PC-3 (cell line): ENCODE measurements around the gene CACNA1C. TPM values are rescaled to one million over a fixed set of nuclear protein-coding genes. Genes with fewer than 3 reads are reported as not detected.

Experiments
- ATAC-seq: fragments of 200-7000 bp; cut with Tn5 transposase; 2 replicates; pipeline ENCODE4 v1.9.1; 2020; ENCODE audit warnings: mild to moderate bottlenecking, moderate library complexity
- BruUV-seq: library from RNA; stranded (reverse); fragments of 400-500 nt; replicated peaks from 2 replicates; lab custom pipeline; 2021; lab: Mats Ljungman, UMichigan
- CTCF ChIA-PET: fragments of 300-600 bp; sonication (Branson Sonifier 250); formaldehyde crosslinking; loops from one replicate; lab custom pipeline; 2022; ENCODE audit warnings: antibody characterized with exemption; lab: Charles Lee
- POLR2A ChIA-PET: fragments of 300-600 bp; sonication (Branson Sonifier 250); formaldehyde crosslinking; loops from one replicate; lab custom pipeline; 2022; ENCODE audit warnings: antibody characterized with exemption; ENCODE audit not compliant: unreplicated experiment; lab: Charles Lee
- DNase-seq: peaks from one replicate; pipeline ENCODE4 v3.0.0-alpha.2; 2015
- H2AFZ ChIP-seq: fragments of 300-600 bp; sonication (generic); 2 replicates; pipeline ENCODE4 v1.6.0; 2016; ENCODE audit warnings: antibody characterized with exemption, low read length
- H3F3A ChIP-seq: fragments of 300-600 bp; sonication (generic); one replicate; pipeline ENCODE4 v1.6.0; 2017; ENCODE audit warnings: antibody characterized with exemption, low read length, control low read depth, mild to moderate bottlenecking; ENCODE audit not compliant: unreplicated experiment
- H3K27ac ChIP-seq: fragments of 300-600 bp; sonication (generic); 2 replicates; pipeline ENCODE4 v1.5.1; 2016; ENCODE audit warnings: mild to moderate bottlenecking, low read length
- H3K27me3 ChIP-seq: fragments of 300-600 bp; sonication (generic); 2 replicates; pipeline ENCODE4 v1.6.1; 2016; ENCODE audit warnings: low read length, mixed read lengths
- H3K36me3 ChIP-seq: fragments of 300-600 bp; sonication (generic); 2 replicates; pipeline ENCODE4 v1.6.1; 2016; ENCODE audit warnings: low read depth, mixed run types, low read length, mixed read lengths
- H3K4me1 ChIP-seq: fragments of 300-600 bp; sonication (generic); 2 replicates; pipeline ENCODE4 v1.5.1; 2016; ENCODE audit warnings: low read length; ENCODE audit not compliant: insufficient read depth
- H3K4me2 ChIP-seq: fragments of 300-600 bp; sonication (generic); 2 replicates; pipeline ENCODE4 v1.6.0; 2016; ENCODE audit warnings: low read length
- H3K4me3 ChIP-seq: fragments of 300-600 bp; sonication (generic); 2 replicates; pipeline ENCODE4 v1.5.1; 2016; ENCODE audit warnings: mild to moderate bottlenecking, low read length, mixed read lengths
- H3K79me2 ChIP-seq: fragments of 300-600 bp; sonication (generic); 2 replicates; pipeline ENCODE4 v1.6.1; 2017; ENCODE audit warnings: low read length, mixed read lengths
- H3K9ac ChIP-seq: fragments of 300-600 bp; sonication (generic); 2 replicates; pipeline ENCODE4 v1.6.0; 2016; ENCODE audit warnings: mild to moderate bottlenecking, low read length
- H3K9me2 ChIP-seq: fragments of 300-600 bp; sonication (generic); replicated peaks from 2 replicates; pipeline ENCODE4 v1.6.1; 2016; ENCODE audit warnings: mixed run types, low read length, mixed read lengths
- H3K9me3 ChIP-seq: fragments of 300-600 bp; sonication (generic); 2 replicates; pipeline ENCODE4 v1.6.1; 2016; ENCODE audit warnings: low read length, mixed read lengths
- H4K20me1 ChIP-seq: fragments of 300-600 bp; sonication (generic); 2 replicates; pipeline ENCODE4 v1.6.1; 2016; ENCODE audit warnings: low read length, mixed read lengths
- CTCF ChIP-seq: fragments of 300-600 bp; sonication (generic); conservative IDR thresholded peaks from 2 replicates; pipeline ENCODE4 v1.5.1; 2017; ENCODE audit warnings: antibody characterized with exemption, low read depth, mild to moderate bottlenecking, low read length
- EZH2 ChIP-seq: fragments of 300-600 bp; sonication (generic); IDR thresholded peaks from one replicate; pipeline ENCODE4 v1.6.1; 2017; ENCODE audit warnings: antibody characterized with exemption, mild to moderate bottlenecking, low read length; ENCODE audit not compliant: unreplicated experiment
- EZH2phosphoT487 ChIP-seq: fragments of 300-600 bp; sonication (generic); IDR thresholded peaks from 2 replicates; pipeline ENCODE4 v1.6.1; 2018; ENCODE audit warnings: mild to moderate bottlenecking, antibody characterized with exemption, low read length, borderline replicate concordance
- intact Hi-C: fragments of 100-400 bp; cut with micrococcal nuclease; formaldehyde crosslinking; loops from 2 replicates; pipeline ENCODE4 v1.9.0; 2023
- total RNA-seq: library from RNA; depleted of rRNA; stranded (reverse); fragments of >200 nt; gene quantifications from 2 replicates; pipeline ENCODE4 v1.2.3, GENCODE V29; 2014

CACNA1C gene
- total RNA-seq, 1 experiment from 2014 or later, result not detected

- Histone ChIP-seq H3K36me3 (no peaks in the 10 kb centered on the region), H3K4me3 (no peak overlapping the region), H3K79me2 (no peaks in the 10 kb centered on the region), H3K9ac (no peak overlapping the region), H4K20me1 (no peaks in the 10 kb centered on the region), H3K27ac (no peak overlapping the region), H3K9me3 (no peaks in the 10 kb centered on the region), H3K4me1 (no peaks in the 10 kb centered on the region), H3K27me3 (peaks cover 30% of the 10 kb centered on the region), H2AFZ (no peak overlapping the region), H3K4me2 (no peak overlapping the region), H3K9me2 (no peaks in the 10 kb centered on the region), H3F3A (no peaks in the 10 kb centered on the region)
- POLR2A ChIA-PET, result no interaction called here
- no peak for TF ChIP-seq EZH2phosphoT487
- TF ChIP-seq EZH2, result no peak
- TF ChIP-seq CTCF, result no peak
- CTCF ChIA-PET, result no interaction called here
- BruUV-seq, result no TSS peak
- no peak for DNase-seq
- no peak for ATAC-seq
- intact Hi-C loops, result no loop called here
These were observed 485.2 kb downstream of the CACNA1C start for GRCh38 chr12:2537868-2538541.

GRCh38 chr12:2539938-2540337 lies 487.2 kb downstream of the CACNA1C start:
- DNase-seq (no peak), ATAC-seq (no peak)
- no peak overlapping the region for H3K4me3 ChIP-seq
- H3K9me3 ChIP-seq, result no peaks in the 10 kb centered on the region
- intact Hi-C loops, result no loop called here
- no peak for TF ChIP-seq EZH2phosphoT487
- no peak for TF ChIP-seq EZH2
- TF ChIP-seq CTCF, result no peak
- no peaks in the 10 kb centered on the region for H3K36me3 ChIP-seq
- H4K20me1 ChIP-seq, result no peaks in the 10 kb centered on the region
- POLR2A ChIA-PET, result no interaction called here
- no peaks in the 10 kb centered on the region for H3K9me2 ChIP-seq
- BruUV-seq, result no TSS peak
- H3K27ac ChIP-seq, result no peak overlapping the region
- no peaks in the 10 kb centered on the region for H3K79me2 ChIP-seq
- no peaks in the 10 kb centered on the region for H3F3A ChIP-seq
- H3K9ac ChIP-seq, result no peak overlapping the region
- no peak overlapping the region for H2AFZ ChIP-seq
- peaks cover 31% of the 10 kb centered on the region for H3K27me3 ChIP-seq
- H3K4me1 ChIP-seq, result no peaks in the 10 kb centered on the region
- CTCF ChIA-PET, result no interaction called here
- H3K4me2 ChIP-seq, result no peak overlapping the region

DNA sequence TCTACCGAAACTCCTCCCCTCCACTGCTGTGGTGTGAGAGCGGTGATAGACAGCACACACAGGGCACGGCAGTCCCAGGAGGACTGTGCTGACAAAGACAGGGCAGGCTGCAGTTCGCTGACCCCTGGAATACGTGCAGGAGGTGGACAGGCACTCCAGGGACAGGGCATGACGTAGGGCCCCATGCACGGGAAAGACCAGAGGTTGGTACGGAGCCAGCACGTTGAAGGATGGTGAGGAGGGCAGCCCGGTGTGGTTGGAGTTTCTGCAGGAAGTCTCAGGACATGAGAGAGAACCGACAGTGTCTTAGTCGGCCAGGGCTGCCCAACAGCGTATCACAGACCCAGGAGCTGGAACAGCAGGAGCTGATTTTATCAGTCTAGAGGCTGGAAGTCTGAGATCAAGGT lies 487.8 kb downstream of the CACNA1C start:
- no peak overlapping the region for H3K4me3 ChIP-seq
- DNase-seq (no peak), ATAC-seq (no peak)
- CTCF ChIA-PET, result no interaction called here
- no peak overlapping the region for H3K9ac ChIP-seq
- intact Hi-C loops, result no loop called here
- no peaks in the 10 kb centered on the region for H3K36me3 ChIP-seq
- no peak overlapping the region for H2AFZ ChIP-seq
- H3K79me2 ChIP-seq, result no peaks in the 10 kb centered on the region
- no peaks in the 10 kb centered on the region for H3K4me1 ChIP-seq
- no peak overlapping the region for H3K27ac ChIP-seq
- POLR2A ChIA-PET, result no interaction called here
- no peak overlapping the region for H3K4me2 ChIP-seq
- BruUV-seq, result no TSS peak
- no peaks in the 10 kb centered on the region for H3K9me3 ChIP-seq
- no peaks in the 10 kb centered on the region for H4K20me1 ChIP-seq
- H3F3A ChIP-seq, result no peaks in the 10 kb centered on the region
- TF ChIP-seq EZH2phosphoT487, result no peak
- no peak for TF ChIP-seq EZH2
- no peak for TF ChIP-seq CTCF
- H3K27me3 ChIP-seq, result peaks cover 36% of the 10 kb centered on the region
- H3K9me2 ChIP-seq, result no peaks in the 10 kb centered on the region
